SK-N-SH (cell line): ENCODE data around the gene CNTNAP1.
"Not testable (repeated sequence)": the region's sequence is repeated elsewhere in the genome, so short reads cannot be mapped to it uniquely, and the experiment has no call there.

Experiments
- CTCF ChIP-seq: fragments of 200-600 bp; sonication (generic); IDR thresholded peaks from 2 replicates; pipeline ENCODE4 v1.6.1; 2017; ENCODE audit warnings: antibody characterized with exemption, mild to moderate bottlenecking, moderate library complexity
- FOSL2 ChIP-seq: IDR thresholded peaks from 2 replicates; pipeline ENCODE4 v1.4.0; 2012; ENCODE audit warnings: low read depth, mild to moderate bottlenecking, moderate library complexity, borderline replicate concordance
- FOXJ3 ChIP-seq: sonication (generic); formaldehyde crosslinking; IDR thresholded peaks from 2 replicates; pipeline ENCODE4 v1.5.1; 2020; ENCODE audit warnings: mild to moderate bottlenecking, missing genetic modification reagents
- NFIC ChIP-seq: IDR thresholded peaks from 2 replicates; pipeline ENCODE4 v1.4.0; 2012; ENCODE audit warnings: borderline replicate concordance
- NRF1 ChIP-seq: IDR thresholded peaks from 2 replicates; pipeline ENCODE4 v1.6.1; 2012; ENCODE audit warnings: low read depth, mild to moderate bottlenecking, low read length
- RAD21 ChIP-seq: IDR thresholded peaks from 2 replicates; pipeline ENCODE4 v1.6.1; 2012; ENCODE audit warnings: mild to moderate bottlenecking, low read length
- RCOR1 ChIP-seq: fragments of 150-350 bp; IDR thresholded peaks from 2 replicates; pipeline ENCODE4 v1.6.1; 2017; ENCODE audit warnings: antibody characterized with exemption, low read length
- RFX5 ChIP-seq: IDR thresholded peaks from 2 replicates; pipeline ENCODE4 v1.6.1; 2012; ENCODE audit warnings: mild to moderate bottlenecking, improper control_type of control experiment, low read length
- TAF1 ChIP-seq: IDR thresholded peaks from 2 replicates; pipeline ENCODE4 v1.6.1; 2012; ENCODE audit warnings: low read depth, mild to moderate bottlenecking, low read length, moderate library complexity, borderline replicate concordance
- YY1 ChIP-seq: IDR thresholded peaks from 2 replicates; pipeline ENCODE4 v1.4.0; 2012; ENCODE audit warnings: low read depth, mild to moderate bottlenecking

DNA sequence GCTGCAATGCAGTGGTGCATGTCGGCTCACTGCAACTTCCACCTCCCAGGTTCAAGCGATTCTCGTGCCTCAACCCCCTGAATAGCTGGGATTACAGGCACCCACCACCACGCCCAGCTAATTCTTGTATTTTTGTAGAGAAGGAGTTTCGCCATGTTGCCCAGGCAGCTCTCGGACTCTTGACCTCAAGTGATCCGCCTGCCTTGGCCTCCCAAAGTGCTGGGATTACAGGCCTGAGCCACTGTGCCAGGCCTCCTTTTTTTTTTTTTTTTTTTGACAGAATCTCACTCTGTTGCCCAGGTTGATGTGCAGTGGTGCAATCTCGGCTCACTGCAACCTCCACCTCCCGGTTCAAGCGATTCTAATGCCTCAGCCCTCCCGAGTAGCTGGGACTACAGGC lies 60.6 kb downstream of the CNTNAP1 start:
- not testable (repeated sequence) for TF ChIP-seq FOSL2, NRF1, CTCF, RCOR1, YY1, NFIC, FOXJ3, RFX5, TAF1, RAD21
